Testis (tissue), 3 donors: ENCODE data around the gene MKKS. TPM values are rescaled to one million over a fixed set of nuclear protein-coding genes. Genes with fewer than 3 reads are reported as not detected.

Experiments
- DNase-seq: peaks from one replicate; pipeline ENCODE4 v3.0.0-alpha.2; 2019
- H3K27ac ChIP-seq, 2 donors: fragments of 200-600 bp; sonication (generic); one replicate each; pipeline ENCODE4 v1.5.1; 2019
- H3K27me3 ChIP-seq: fragments of 200-600 bp; sonication (generic); one replicate; pipeline ENCODE4 v1.5.1; 2019
- H3K36me3 ChIP-seq: fragments of 200-600 bp; sonication (generic); one replicate; pipeline ENCODE4 v1.5.1; 2017; ENCODE audit warnings: low read depth; ENCODE audit errors: missing control alignments
- H3K4me1 ChIP-seq: fragments of 200-600 bp; sonication (generic); one replicate; pipeline ENCODE4 v1.5.1; 2019
- H3K4me3 ChIP-seq, 2 donors: fragments of 200-600 bp; sonication (generic); one replicate each; pipeline ENCODE4 v1.5.1; 2017 to 2019
- H3K9me3 ChIP-seq: fragments of 200-600 bp; sonication (generic); one replicate; pipeline ENCODE4 v1.5.1; 2017
- POLR2A ChIP-seq: fragments of 450-650 bp; IDR thresholded peaks from one replicate; pipeline ENCODE4 v1.6.1; 2017; ENCODE audit warnings: antibody characterized with exemption, mild to moderate bottlenecking, moderate library complexity
- WGBS, 2 donors: methylation state at CpG; one replicate each; pipeline ENCODE4 v1.1.5; 2018; 5-methylcytosine and 5-hydroxymethylcytosine counted together
- intact Hi-C: fragments of 100-400 bp; cut with DNase I; formaldehyde crosslinking; loops from one replicate; pipeline ENCODE4 v1.15.1; 2023; ENCODE audit warnings: low total_unique reads
- polyA plus RNA-seq: library from polyadenylated mRNA; stranded (reverse); fragments of 350-450 nt; fragmentation: Illumina TruSeq; extraction: RNeasy Lipid Tissue Mini Kit (QIAGEN cat#74804); gene quantifications from one replicate; pipeline ENCODE4 v1.2.3, GENCODE V29; 2014; ENCODE audit warnings: low read depth, low replicate concordance; ENCODE audit not compliant: insufficient read depth
- total RNA-seq, 2 donors: library from RNA; depleted of rRNA; stranded (reverse); fragments of >200 nt; gene quantifications; one replicate each; pipeline ENCODE4 v1.2.3, GENCODE V29; 2016
- TF ChIP-seq, protein P1 (sequence below), 3 experiments: fragments of 450-650 bp in 2 of 3; fragments of 200-600 bp in 1 of 3; sonication (generic) in 1 of 3; IDR thresholded peaks; one replicate each; pipeline ENCODE4 v1.5.1; 2016 to 2019; ENCODE audit warnings: antibody characterized with exemption in 3 of 3, mild to moderate bottlenecking in 2 of 3, moderate library complexity in 1 of 3

Gene MKKS
- total and polyA plus RNA-seq, 3 donors from 2014 or later = 15.7 to 37.1 (median 16.0) TPM

GRCh38 chr20:10478205-10478604 lies 44.2 kb upstream of the MKKS start:
- no peak for DNase-seq
- WGBS, 2 donors = 89 to 92% methylated on average over 1 of the region's 1 CpG
- H3K4me3 ChIP-seq = no peak overlapping the region
- H3K9me3 ChIP-seq = no peaks in the 10 kb centered on the region
- H3K36me3 ChIP-seq = no peaks in the 10 kb centered on the region
- intact Hi-C loops = no loop called here
- no peak overlapping the region for H3K27ac ChIP-seq
- H3K27me3 ChIP-seq = no peaks in the 10 kb centered on the region
- TF ChIP-seq, protein P1, sequence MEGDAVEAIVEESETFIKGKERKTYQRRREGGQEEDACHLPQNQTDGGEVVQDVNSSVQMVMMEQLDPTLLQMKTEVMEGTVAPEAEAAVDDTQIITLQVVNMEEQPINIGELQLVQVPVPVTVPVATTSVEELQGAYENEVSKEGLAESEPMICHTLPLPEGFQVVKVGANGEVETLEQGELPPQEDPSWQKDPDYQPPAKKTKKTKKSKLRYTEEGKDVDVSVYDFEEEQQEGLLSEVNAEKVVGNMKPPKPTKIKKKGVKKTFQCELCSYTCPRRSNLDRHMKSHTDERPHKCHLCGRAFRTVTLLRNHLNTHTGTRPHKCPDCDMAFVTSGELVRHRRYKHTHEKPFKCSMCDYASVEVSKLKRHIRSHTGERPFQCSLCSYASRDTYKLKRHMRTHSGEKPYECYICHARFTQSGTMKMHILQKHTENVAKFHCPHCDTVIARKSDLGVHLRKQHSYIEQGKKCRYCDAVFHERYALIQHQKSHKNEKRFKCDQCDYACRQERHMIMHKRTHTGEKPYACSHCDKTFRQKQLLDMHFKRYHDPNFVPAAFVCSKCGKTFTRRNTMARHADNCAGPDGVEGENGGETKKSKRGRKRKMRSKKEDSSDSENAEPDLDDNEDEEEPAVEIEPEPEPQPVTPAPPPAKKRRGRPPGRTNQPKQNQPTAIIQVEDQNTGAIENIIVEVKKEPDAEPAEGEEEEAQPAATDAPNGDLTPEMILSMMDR (IDR thresholded peaks at IDR 0.05) = no peak
- no peak for TF ChIP-seq POLR2A
- H3K4me1 ChIP-seq = peaks cover 17% of the 10 kb centered on the region

- H3K27me3 ChIP-seq = no peaks in the 10 kb centered on the region
- H3K4me1 ChIP-seq = peaks cover 17% of the 10 kb centered on the region
- intact Hi-C loops = no loop called here
- no peak overlapping the region for H3K4me3 ChIP-seq
- H3K36me3 ChIP-seq = no peaks in the 10 kb centered on the region
- TF ChIP-seq POLR2A = no peak
- TF ChIP-seq, protein P1 (IDR thresholded peaks at IDR 0.05) = no peak
- no peak overlapping the region for H3K27ac ChIP-seq
- DNase-seq = peak; percentile 35
- H3K9me3 ChIP-seq = no peaks in the 10 kb centered on the region
- WGBS, 2 donors = 66 to 71% methylated on average over 3 of the region's 3 CpGs
Measured at GRCh38 chr20:10476319-10476724, 42.3 kb upstream of the MKKS start.

GRCh38 chr20:10475225-10475624 lies 41.2 kb upstream of the MKKS start:
- no peak for TF ChIP-seq POLR2A
- TF ChIP-seq, protein P1 (IDR thresholded peaks at IDR 0.05) = no peak
- Histone ChIP-seq H3K36me3 (no peaks in the 10 kb centered on the region), H3K27me3 (no peaks in the 10 kb centered on the region), H3K9me3 (no peaks in the 10 kb centered on the region), H3K4me1 (peaks cover 17% of the 10 kb centered on the region), H3K4me3 (no peak overlapping the region), H3K27ac (peak overlapping the region in 1 of 2 donors; percentile 15)
- 75 to 84% methylated on average over 2 of the region's 2 CpGs for whole genome bisulfite sequencing, 2 donors
- DNase-seq = no peak
- intact Hi-C loops = no loop called here

DNA sequence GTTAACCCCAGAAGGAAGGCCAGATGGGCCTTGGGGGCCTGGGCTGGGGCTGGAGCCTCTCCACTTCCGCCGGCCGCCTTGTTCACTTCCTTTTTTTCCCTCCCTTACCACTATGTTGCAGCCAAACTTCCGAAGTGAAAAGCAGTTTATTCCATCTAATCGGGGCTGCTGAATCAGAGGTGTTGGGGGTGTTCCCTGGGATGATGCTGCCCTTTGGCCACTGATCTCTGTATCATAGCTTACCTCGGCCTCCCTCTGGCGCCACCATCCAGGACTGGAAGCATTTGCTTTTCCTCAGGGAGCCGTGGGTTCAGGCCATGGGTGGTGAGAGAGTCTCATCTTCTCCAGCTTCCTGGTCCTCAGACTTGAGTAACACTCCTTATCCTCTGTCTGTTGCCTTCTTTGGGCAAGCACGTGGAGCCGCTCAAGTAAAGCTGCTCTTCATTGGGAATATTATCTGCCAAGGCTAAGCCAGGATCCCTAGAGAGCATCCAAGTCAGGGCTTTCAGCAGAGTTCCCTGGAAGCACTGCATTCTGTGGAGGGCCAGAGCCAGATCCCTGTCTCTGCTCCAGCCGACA lies 40.7 kb upstream of the MKKS start:
- intact Hi-C loops = no loop called here
- H3K27me3 ChIP-seq = no peaks in the 10 kb centered on the region
- H3K27ac ChIP-seq = peak overlapping the region in 1 of 2 donors; percentile 15
- peaks cover 17% of the 10 kb centered on the region for H3K4me1 ChIP-seq
- no peaks in the 10 kb centered on the region for H3K9me3 ChIP-seq
- no peak overlapping the region for H3K4me3 ChIP-seq
- WGBS, 2 donors = 58 to 59% methylated on average over 11 of the region's 11 CpGs
- H3K36me3 ChIP-seq = no peaks in the 10 kb centered on the region
- DNase-seq = peak; percentile 65
- TF ChIP-seq POLR2A = no peak
- TF ChIP-seq, protein P1 (IDR thresholded peaks at IDR 0.05) = no peak

DNA sequence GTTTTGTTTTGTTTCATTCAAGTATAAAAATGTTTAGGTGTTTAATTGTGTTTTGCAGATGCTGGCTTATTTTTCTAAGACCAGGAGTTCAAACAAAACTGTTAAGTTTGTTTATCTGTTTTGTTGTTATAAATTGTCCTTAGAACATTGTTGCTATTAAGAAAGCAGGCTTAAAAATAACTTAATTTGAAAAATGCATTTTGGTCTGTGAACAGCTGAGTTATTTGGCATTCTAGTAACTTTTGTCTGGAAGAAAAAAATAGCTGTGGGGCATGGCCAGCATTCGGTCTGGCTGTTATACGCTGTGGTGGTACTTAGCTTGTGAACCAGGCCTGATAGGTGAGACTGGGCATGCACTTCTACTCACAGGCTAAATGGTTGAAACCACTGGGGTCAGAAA lies 38.8 kb upstream of the MKKS start:
- no peak for TF ChIP-seq POLR2A
- TF ChIP-seq, protein P1 (IDR thresholded peaks at IDR 0.05) = no peak
- no peaks in the 10 kb centered on the region for H3K9me3 ChIP-seq
- intact Hi-C loops = no loop called here
- no peaks in the 10 kb centered on the region for H3K27me3 ChIP-seq
- no peaks in the 10 kb centered on the region for H3K36me3 ChIP-seq
- no peak overlapping the region for H3K4me3 ChIP-seq
- H3K27ac ChIP-seq = peak overlapping the region in 1 of 2 donors; percentile 27
- 47 to 51% methylated on average over 2 of the region's 2 CpGs for WGBS, 2 donors
- DNase-seq = no peak
- H3K4me1 ChIP-seq = peaks cover 27% of the 10 kb centered on the region
